SK-N-MC (cell line): ENCODE measurements around the gene KCNQ1.

Experiments used
- EZH2 ChIP-seq: fragments of 200-600 bp; sonication (generic); IDR thresholded peaks from one replicate; pipeline ENCODE4 v1.6.1; 2017; ENCODE audit warnings: antibody characterized with exemption
- POLR2AphosphoS5 ChIP-seq: IDR thresholded peaks from 2 replicates; pipeline ENCODE4 v1.6.1; 2012; ENCODE audit warnings: mild to moderate bottlenecking, low read depth, low read length, borderline replicate concordance

GRCh38 chr11:2713661-2714462 is 269.1 kb downstream of the KCNQ1 start:
- TF ChIP-seq POLR2AphosphoS5 (peak; percentile 37; the same call in 1 of the 2 replicates), EZH2 (no peak)
